ENCODE data around the gene RBFOX1.

The RBFOX1 gene

DNA sequence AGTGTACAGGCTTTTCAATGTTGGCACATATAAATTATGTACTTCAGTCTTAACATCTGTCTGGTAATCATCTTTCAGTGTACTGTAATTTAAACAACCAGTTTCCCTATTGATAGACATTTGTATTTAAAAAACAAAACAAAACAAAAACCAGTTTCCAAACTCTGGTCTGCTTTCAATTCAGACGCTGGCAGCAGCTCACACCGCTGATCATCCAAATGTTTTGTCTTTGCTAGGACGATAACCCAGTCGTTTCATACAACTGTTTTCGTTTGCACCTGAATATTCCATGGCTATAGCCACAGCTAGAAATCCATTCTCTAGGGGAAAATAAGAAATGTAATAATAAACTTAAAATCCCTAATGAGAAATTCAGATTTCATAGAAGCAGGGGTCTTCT lies 47.8 kb downstream of the RBFOX1 start:
- no peak overlapping the region for H3K27ac ChIP-seq
- no peaks in the 10 kb centered on the region for H3K9me3 ChIP-seq

DNA sequence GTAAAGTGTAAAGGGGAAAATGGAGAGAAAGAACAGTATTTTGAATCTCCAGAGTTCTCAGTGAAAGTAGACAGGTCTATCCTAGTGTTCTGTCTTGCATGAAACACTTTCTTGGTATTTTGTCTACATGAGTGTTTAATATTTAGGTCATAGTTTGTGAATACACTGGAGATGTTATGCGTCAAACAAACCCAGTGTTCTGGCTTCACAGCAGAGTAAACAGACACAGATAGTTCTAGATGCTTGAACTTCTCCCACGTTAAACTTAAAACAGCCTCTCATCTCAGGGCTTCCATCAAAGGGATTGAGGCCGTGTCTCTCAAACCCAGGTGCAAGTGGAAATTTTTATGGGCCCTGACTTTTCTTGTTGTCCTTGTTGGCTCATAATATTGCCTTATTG lies 48.3 kb downstream of the RBFOX1 start:
- Histone ChIP-seq H3K4me3 (ENCODE audit: low read depth in 1 of 2, low read length in 1 of 2) (no peak overlapping the region), H3K36me3 (no peaks in the 10 kb centered on the region), H3K9me3 (no peaks in the 10 kb centered on the region), H3K27me3 (no peaks in the 10 kb centered on the region), H3K4me1 (ENCODE audit: control insufficient read depth in 1 of 2, insufficient read depth in 1 of 2, low read depth in 1 of 2, low read length in 1 of 2) (no peaks in the 10 kb centered on the region), H3K27ac (no peak overlapping the region)
- TF ChIP-seq, protein P1, sequence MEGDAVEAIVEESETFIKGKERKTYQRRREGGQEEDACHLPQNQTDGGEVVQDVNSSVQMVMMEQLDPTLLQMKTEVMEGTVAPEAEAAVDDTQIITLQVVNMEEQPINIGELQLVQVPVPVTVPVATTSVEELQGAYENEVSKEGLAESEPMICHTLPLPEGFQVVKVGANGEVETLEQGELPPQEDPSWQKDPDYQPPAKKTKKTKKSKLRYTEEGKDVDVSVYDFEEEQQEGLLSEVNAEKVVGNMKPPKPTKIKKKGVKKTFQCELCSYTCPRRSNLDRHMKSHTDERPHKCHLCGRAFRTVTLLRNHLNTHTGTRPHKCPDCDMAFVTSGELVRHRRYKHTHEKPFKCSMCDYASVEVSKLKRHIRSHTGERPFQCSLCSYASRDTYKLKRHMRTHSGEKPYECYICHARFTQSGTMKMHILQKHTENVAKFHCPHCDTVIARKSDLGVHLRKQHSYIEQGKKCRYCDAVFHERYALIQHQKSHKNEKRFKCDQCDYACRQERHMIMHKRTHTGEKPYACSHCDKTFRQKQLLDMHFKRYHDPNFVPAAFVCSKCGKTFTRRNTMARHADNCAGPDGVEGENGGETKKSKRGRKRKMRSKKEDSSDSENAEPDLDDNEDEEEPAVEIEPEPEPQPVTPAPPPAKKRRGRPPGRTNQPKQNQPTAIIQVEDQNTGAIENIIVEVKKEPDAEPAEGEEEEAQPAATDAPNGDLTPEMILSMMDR (IDR thresholded peaks at IDR 0.05): no peak

More for the DNA sequence above, 47.8 kb downstream of the RBFOX1 start:
- TF ChIP-seq, protein P1 (IDR thresholded peaks at IDR 0.05): no peak
- Histone ChIP-seq H3K36me3 (no peaks in the 10 kb centered on the region), H3K4me3 (ENCODE audit: low read depth in 1 of 2, low read length in 1 of 2) (no peak overlapping the region), H3K27me3 (no peaks in the 10 kb centered on the region), H3K4me1 (ENCODE audit: control insufficient read depth in 1 of 2, insufficient read depth in 1 of 2, low read depth in 1 of 2, low read length in 1 of 2) (no peaks in the 10 kb centered on the region)

GRCh38 chr16:7381671-7382070 lies 49.0 kb downstream of the RBFOX1 start:
- TF ChIP-seq, protein P1 (IDR thresholded peaks at IDR 0.05): no peak
- Histone ChIP-seq H3K27ac (no peak overlapping the region), H3K36me3 (no peaks in the 10 kb centered on the region), H3K4me3 (ENCODE audit: low read depth in 1 of 2, low read length in 1 of 2) (no peak overlapping the region), H3K4me1 (ENCODE audit: control insufficient read depth in 1 of 2, insufficient read depth in 1 of 2, low read depth in 1 of 2, low read length in 1 of 2) (no peaks in the 10 kb centered on the region), H3K27me3 (no peaks in the 10 kb centered on the region), H3K9me3 (no peaks in the 10 kb centered on the region)

DNA sequence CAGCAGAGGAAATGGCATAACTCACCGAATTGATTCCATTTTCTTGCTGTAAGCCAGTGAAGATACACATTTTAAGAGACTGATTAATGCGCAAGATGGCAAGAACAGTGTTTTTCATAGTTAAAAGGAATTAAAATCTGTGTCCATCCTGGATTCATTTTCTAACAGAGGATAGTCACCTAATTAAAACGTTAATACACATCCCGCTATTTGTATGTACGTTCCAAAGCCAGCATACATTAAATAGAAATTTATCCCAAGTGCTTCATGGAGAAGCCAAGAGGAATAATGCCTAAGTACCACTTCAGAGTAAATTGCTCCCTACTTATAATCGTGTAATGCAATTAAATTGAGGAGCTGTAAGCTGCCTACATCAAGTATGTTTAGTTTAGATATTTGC lies 49.9 kb downstream of the RBFOX1 start:
- Histone ChIP-seq H3K4me3 (ENCODE audit: low read depth in 1 of 2, low read length in 1 of 2) (no peak overlapping the region), H3K9me3 (no peaks in the 10 kb centered on the region), H3K27me3 (no peaks in the 10 kb centered on the region), H3K27ac (no peak overlapping the region), H3K4me1 (ENCODE audit: control insufficient read depth in 1 of 2, insufficient read depth in 1 of 2, low read depth in 1 of 2, low read length in 1 of 2) (no peaks in the 10 kb centered on the region), H3K36me3 (no peaks in the 10 kb centered on the region)
- TF ChIP-seq, protein P1 (IDR thresholded peaks at IDR 0.05): no peak

DNA sequence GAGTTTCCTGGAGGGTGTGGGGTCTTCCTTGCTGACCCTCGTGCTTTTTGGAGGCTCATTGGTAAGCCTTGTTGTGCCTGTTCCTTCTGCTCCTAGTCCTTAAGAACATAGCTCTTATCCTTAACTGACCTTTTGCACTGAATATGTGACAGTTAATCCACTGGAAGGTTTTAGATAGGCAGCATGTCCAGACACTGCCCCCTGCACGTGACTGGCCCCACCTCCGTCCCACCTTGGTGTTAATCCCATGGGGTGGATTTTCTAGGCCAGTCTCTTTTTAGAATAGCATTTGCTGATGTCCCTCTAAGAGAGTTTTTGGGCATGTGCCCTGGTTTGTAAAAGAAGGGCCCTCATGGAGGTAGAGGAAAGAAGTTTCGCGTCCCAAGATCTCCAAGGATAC lies 58.3 kb downstream of the RBFOX1 start:
- Histone ChIP-seq H3K36me3 (no peaks in the 10 kb centered on the region), H3K27me3 (no peaks in the 10 kb centered on the region), H3K4me3 (ENCODE audit: low read depth in 1 of 2, low read length in 1 of 2) (no peak overlapping the region)

More for the DNA sequence above, 58.3 kb downstream of the RBFOX1 start:
- no peaks in the 10 kb centered on the region for H3K4me1 ChIP-seq (ENCODE audit: control insufficient read depth in 1 of 2, insufficient read depth in 1 of 2, low read depth in 1 of 2, low read length in 1 of 2)
- H3K9me3 ChIP-seq: no peaks in the 10 kb centered on the region
- TF ChIP-seq, protein P1 (IDR thresholded peaks at IDR 0.05): no peak
- no peak overlapping the region for H3K27ac ChIP-seq

Data from neutrophil (primary cell).